IMR-90 (cell line): Measurements from ENCODE around the gene KIF5C.

Source experiments
- BHLHE40 ChIP-seq: fragments of 150-350 bp; IDR thresholded peaks from 2 replicates; pipeline ENCODE4 v1.6.1; 2016; ENCODE audit warnings: mild to moderate bottlenecking, low read depth, low read length
- CTCF ChIP-seq: conservative IDR thresholded peaks from 2 replicates; pipeline ENCODE4 v1.5.1; 2012; ENCODE audit warnings: mild to moderate bottlenecking, low read depth, low read length, improper control_type of control experiment
- POLR2A ChIP-seq: IDR thresholded peaks from 2 replicates; pipeline ENCODE4 v1.6.1; 2012; ENCODE audit warnings: mild to moderate bottlenecking, low read depth, low read length
- RFX5 ChIP-seq: IDR thresholded peaks from 2 replicates; pipeline ENCODE4 v1.8.0; 2012; ENCODE audit warnings: low read depth, mild to moderate bottlenecking, low read length, moderate library complexity
- SMC3 ChIP-seq: fragments of 150-350 bp; IDR thresholded peaks from 2 replicates; pipeline ENCODE4 v1.6.1; 2016; ENCODE audit warnings: low read depth, mild to moderate bottlenecking, antibody characterized with exemption, low read length, moderate library complexity
- TF ChIP-seq, protein P1 (sequence below): fragments of 150-350 bp; IDR thresholded peaks from 2 replicates; pipeline ENCODE4 v1.6.1; 2017; ENCODE audit warnings: mild to moderate bottlenecking, antibody characterized with exemption, low read length, low read depth

GRCh38 chr2:149070681-149071320 lies 195.8 kb downstream of the KIF5C start:
- TF ChIP-seq CTCF (no peak), RFX5 (no peak), POLR2A (no peak), SMC3 (no peak), BHLHE40 (no peak)
- TF ChIP-seq, protein P1, sequence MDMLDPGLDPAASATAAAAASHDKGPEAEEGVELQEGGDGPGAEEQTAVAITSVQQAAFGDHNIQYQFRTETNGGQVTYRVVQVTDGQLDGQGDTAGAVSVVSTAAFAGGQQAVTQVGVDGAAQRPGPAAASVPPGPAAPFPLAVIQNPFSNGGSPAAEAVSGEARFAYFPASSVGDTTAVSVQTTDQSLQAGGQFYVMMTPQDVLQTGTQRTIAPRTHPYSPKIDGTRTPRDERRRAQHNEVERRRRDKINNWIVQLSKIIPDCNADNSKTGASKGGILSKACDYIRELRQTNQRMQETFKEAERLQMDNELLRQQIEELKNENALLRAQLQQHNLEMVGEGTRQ: no peak
